HEK293T (cell line): ENCODE measurements around the gene ING5.

Experiments used
- ARNT ChIP-seq: fragments of 450-650 bp; IDR thresholded peaks from 2 replicates; pipeline ENCODE4 v1.6.1; 2017; ENCODE audit warnings: mild to moderate bottlenecking
- BHLHE40 ChIP-seq: fragments of 450-650 bp; IDR thresholded peaks from 2 replicates; pipeline ENCODE4 v1.6.1; 2016; ENCODE audit warnings: mild to moderate bottlenecking, moderate library complexity, borderline replicate concordance
- FOXK2 ChIP-seq: fragments of 450-650 bp; IDR thresholded peaks from 2 replicates; pipeline ENCODE4 v1.6.1; 2016; ENCODE audit warnings: mild to moderate bottlenecking
- FOXM1 ChIP-seq: fragments of 450-650 bp; IDR thresholded peaks from 2 replicates; pipeline ENCODE4 v1.6.1; 2017; ENCODE audit warnings: mild to moderate bottlenecking, borderline replicate concordance
- HDGF ChIP-seq: fragments of 450-650 bp; IDR thresholded peaks from 2 replicates; pipeline ENCODE4 v1.6.1; 2017; ENCODE audit warnings: antibody characterized with exemption, borderline replicate concordance
- L3MBTL2 ChIP-seq: fragments of 450-650 bp; conservative IDR thresholded peaks from 2 replicates; pipeline ENCODE4 v1.6.1; 2016; ENCODE audit warnings: mild to moderate bottlenecking
- LEF1 ChIP-seq: fragments of 450-650 bp; IDR thresholded peaks from 2 replicates; pipeline ENCODE4 v1.6.1; 2017; ENCODE audit warnings: mild to moderate bottlenecking, borderline replicate concordance
- PKNOX1 ChIP-seq: fragments of 450-650 bp; IDR thresholded peaks from 2 replicates; pipeline ENCODE4 v1.6.1; 2016
- SP1 ChIP-seq: fragments of 450-650 bp; IDR thresholded peaks from 2 replicates; pipeline ENCODE4 v1.6.1; 2017
- ZNF384 ChIP-seq: fragments of 450-650 bp; IDR thresholded peaks from 2 replicates; pipeline ENCODE4 v1.6.1; 2016

- TF ChIP-seq FOXM1 = no peak
- TF ChIP-seq PKNOX1 = no peak
- no peak for TF ChIP-seq ARNT
- no peak for TF ChIP-seq FOXK2
- no peak for TF ChIP-seq BHLHE40
- no peak for TF ChIP-seq L3MBTL2
- TF ChIP-seq SP1 = no peak
- TF ChIP-seq LEF1 = no peak
- TF ChIP-seq ZNF384 = no peak
- no peak for TF ChIP-seq HDGF
These were observed 35.0 kb upstream of the ING5 start for GRCh38 chr2:241666627-241667400.
